Epithelial cell of esophagus (primary cell): ENCODE results near the gene DRAM1.

Source experiments
- DNase-seq: peaks from one replicate; pipeline ENCODE4 v3.0.0; 2010; ENCODE audit warnings: low read depth
- H3K4me3 ChIP-seq: 2 replicates; pipeline ENCODE4 v1.5.1; 2011; ENCODE audit warnings: mild to moderate bottlenecking, low read length, control low read depth
- TF ChIP-seq, protein P1 (sequence below): IDR thresholded peaks from 2 replicates; pipeline ENCODE4 v1.5.1; 2011; ENCODE audit warnings: low read depth, mild to moderate bottlenecking, low read length, control low read depth, inconsistent platforms; ENCODE audit not compliant: insufficient read depth; ENCODE audit errors: missing control alignments

The DRAM1 gene

DNA sequence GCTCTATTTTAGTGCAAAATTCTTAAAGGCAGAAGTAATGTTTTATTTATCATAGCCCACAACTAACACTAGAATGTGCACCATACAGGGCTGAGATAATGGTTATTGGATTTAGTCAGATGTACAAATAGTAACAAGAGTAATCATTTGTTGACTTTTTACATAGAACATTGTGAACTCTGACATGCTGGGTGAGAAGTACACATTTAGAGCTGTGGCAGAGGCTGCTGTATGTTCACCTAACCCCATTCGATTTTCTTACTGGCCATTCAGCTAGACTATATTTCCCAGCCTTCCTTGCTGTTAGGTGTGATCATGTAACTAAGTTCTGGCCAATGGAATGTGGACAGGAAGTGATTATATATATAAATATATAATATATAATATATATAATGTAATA is 89.1 kb downstream of the DRAM1 start:
- DNase-seq = no peak
- H3K4me3 ChIP-seq = no peak overlapping the region
- TF ChIP-seq, protein P1, sequence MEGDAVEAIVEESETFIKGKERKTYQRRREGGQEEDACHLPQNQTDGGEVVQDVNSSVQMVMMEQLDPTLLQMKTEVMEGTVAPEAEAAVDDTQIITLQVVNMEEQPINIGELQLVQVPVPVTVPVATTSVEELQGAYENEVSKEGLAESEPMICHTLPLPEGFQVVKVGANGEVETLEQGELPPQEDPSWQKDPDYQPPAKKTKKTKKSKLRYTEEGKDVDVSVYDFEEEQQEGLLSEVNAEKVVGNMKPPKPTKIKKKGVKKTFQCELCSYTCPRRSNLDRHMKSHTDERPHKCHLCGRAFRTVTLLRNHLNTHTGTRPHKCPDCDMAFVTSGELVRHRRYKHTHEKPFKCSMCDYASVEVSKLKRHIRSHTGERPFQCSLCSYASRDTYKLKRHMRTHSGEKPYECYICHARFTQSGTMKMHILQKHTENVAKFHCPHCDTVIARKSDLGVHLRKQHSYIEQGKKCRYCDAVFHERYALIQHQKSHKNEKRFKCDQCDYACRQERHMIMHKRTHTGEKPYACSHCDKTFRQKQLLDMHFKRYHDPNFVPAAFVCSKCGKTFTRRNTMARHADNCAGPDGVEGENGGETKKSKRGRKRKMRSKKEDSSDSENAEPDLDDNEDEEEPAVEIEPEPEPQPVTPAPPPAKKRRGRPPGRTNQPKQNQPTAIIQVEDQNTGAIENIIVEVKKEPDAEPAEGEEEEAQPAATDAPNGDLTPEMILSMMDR = no peak

DNA sequence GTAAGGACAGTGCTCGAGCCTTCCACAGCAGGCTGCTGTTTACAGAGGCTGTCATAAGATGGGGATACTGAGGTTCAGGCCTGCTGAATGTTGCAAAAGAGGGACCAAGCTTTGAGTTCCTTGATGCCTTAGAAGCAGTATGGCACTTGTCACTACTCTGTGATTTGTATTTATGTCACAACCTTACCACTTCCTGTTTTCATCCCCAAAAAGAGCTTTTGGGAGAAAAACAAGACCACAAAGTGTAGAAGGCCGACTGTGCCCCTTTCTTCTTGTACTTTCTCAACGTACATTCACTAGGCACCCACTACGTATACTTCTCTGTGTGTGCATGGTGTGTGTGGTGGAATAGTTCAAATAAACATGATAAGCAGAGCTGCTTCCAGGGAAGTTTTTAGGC is 90.1 kb downstream of the DRAM1 start:
- DNase-seq = no peak
- H3K4me3 ChIP-seq = no peak overlapping the region
- TF ChIP-seq, protein P1 = no peak

DNA sequence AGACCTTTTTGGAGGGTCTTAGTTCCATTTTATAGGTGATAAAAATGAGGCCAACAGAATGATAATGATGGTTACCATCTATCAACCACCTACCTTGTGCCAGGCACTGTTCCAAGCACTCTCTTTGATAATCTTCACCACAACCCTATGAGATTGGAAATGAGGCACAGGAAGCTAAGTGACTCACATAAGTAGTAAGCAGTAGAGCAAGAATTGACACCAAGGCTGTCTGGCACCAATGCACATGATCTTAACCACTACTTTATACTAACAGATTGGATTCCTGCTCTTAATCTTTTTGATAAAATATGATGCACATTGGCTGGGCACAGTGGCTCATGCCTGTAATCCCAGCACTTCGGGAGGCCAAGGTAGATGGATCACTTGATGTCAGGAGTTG is 91.4 kb downstream of the DRAM1 start:
- no peak overlapping the region for H3K4me3 ChIP-seq
- no peak for DNase-seq
- TF ChIP-seq, protein P1 = no peak
